Stimulated activated CD4-positive, alpha-beta T cell treated with anti-CD3 and anti-CD28 coated beads, TNF-alpha, amount 100 ng/mL, for 4 hours (primary cell): Measurements from ENCODE around the gene ANKRD33.

Experiments used
- DNase-seq, 3 experiments: peaks; one replicate each; pipeline ENCODE4 v3.0.0-alpha.2; 2020; ENCODE audit warnings: low read depth in 3 of 3

ANKRD33 gene

DNA sequence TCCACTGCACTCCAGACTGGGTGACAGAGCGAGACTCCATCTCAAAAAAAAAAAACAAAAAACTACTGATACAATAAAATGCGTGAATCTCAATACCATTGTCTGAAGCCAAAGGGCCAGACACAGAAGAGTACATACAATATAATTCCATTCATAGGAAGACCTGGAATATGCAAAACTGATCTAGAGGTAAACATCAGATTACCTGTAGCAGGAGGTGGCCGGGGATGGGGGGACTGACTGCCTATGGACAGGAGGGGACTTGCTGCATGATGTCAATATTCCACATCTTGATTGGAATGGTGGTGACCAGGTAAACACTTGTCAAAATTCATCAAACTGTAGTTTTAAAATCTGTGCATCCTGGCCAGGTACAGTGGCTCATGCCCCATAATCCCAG, 26.9 kb upstream of the ANKRD33 start:
- DNase-seq, result no peak

DNA sequence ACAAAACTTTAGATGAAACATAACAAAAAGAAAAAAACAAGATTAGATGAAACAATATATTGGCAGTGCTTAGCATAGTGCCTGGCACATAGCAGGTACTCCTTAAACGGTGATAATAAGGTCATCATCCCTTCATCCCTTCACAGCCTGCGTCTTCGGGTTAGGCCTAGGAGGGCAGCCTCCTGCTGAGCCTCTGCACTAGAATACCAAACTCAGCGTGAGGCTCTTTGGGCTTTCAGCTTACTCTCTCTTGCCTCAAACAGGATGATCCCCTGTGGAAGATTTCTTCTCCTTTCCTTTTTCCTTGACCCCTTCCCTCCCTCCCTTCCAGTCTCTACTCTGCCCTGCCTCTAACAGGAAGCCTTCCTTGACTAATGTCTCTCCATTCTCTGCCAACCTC, 25.0 kb upstream of the ANKRD33 start:
- DNase-seq, result no peak

DNA sequence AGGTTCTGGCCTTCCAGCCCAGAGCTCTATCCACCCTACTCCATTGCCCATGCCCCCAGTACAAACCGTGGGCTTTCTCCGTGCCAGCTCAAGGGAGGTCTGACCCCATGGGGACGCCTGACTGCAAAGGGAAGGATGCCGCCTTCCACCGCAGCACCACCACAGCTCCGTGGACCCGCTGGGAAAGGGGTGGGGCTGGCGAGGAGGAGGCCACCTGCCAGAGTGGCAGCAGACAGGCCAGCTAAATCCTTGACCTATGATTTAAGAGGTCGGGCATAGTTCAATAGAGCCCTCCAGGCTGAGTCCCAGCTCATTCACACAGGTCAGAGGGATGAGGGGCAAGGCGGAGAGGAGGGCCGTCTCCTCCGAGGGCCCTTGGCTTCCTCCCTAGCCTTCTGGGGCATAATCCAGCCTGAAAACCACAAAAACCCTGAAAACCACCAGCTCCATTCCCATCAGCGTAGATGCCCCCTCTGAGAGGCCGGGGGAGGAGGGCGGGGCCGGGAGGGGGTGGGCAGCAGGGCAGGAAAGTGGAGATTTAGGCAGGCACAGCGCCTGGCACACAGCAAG, 24.5 kb upstream of the ANKRD33 start:
- no peak for DNase-seq

DNA sequence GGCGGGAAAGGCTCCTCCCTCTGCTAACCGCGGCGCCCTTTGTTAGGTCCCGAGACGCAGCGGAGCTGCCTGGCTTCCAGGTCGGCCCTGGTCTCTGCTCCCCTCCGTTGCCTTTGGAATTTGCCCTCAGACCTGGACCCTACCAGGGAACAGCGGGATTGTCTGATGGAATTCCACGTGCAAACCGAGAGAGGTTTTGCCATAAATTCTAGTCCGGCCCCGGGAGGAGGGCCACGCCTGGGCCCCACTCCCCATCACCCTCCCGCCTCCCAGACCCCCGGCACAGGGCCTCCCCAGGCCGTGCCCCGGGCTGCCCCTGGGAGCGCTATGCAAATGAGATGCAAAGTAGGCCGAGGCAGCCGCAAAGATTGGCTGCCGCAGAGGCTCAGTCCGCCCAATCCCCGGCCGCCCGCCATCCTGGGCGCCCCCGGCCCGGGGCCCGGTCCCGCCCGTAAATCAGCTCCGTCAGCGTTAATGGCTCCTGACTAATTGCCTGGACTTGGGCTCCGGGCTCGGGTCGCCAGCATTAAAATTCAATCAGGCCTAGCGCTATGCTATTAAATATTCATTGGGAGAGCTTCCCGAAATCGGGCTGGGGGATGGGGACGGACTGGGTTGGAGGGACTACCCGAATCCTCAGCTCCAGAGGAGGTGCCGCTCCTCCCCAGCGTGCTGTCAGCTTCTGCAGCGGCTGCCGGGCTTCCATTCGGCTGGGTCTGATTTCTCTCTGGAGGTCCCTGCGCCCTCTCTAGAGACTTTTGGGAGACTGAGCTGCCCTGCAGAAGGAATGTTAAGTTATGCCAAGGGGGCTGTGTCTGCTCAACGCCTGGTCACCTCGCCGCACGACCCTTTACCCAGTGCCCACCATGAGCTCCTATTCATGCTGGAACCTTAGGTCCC, 23.7 kb upstream of the ANKRD33 start:
- DNase-seq, result no peak

DNA sequence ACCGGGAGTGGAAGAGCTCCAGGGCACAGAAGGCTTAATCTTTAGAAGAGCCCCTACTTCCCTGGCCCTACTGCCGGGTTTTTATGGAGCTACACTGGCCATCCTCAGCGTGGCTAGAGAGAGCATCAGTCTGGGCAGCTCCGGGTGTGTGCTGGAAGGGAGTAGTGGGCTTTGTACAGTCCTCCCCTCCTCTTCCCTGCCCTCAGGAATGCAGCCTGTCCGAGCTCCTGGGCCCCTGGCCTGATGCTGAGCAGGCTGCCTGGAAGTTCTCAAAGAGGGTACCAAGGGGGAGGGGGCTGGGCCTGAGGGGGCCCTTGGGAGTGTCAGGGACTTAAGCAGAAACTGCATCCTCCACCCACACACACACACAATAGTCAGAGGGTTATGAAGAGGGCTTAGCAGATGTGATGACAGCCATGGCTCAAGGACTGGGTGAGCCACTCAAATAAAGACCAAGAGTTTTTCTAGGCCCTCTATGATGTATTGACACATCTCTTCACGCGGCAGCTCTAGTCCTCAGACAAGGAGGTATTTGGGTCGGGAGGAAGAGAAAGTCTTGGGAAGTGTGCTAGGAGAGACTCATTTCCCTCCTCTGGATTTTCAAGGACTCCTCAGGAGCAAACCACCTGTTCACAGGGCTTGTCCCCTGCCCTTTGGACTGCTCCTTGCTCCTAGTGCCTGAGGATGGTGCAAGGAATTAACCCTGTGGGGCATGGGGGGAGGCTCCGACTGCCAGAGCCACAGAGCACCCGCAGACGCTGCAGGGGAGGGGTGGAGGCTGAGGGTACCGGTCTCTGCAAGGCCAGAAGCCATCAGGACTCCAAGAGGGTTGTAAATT, 22.9 kb upstream of the ANKRD33 start:
- no peak for DNase-seq

DNA sequence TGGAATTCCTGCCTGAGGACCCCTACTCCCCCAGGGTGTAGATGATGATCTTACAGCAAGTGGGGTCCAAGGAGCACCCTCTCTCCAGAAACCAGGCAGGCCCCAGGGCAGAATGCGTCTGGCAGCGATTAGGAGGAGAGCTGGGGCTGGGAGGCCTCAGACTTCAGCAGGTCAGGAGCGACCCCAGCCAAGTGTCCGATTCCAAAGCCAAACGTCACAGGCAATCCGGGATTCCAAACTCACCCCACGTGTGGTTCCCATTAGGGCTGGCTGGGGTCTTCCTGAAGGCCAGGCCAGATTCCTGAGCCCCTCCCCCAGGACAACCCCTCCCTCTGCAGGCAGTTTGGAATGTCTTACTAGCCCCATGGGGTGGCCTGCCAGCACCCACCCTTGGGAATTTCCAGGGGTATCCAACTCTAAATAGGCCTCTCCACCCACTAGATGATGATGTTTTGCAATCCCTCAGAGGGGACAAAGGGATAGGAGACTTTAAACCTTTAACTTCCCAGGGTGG, 22.1 kb upstream of the ANKRD33 start:
- DNase-seq, result no peak

DNA sequence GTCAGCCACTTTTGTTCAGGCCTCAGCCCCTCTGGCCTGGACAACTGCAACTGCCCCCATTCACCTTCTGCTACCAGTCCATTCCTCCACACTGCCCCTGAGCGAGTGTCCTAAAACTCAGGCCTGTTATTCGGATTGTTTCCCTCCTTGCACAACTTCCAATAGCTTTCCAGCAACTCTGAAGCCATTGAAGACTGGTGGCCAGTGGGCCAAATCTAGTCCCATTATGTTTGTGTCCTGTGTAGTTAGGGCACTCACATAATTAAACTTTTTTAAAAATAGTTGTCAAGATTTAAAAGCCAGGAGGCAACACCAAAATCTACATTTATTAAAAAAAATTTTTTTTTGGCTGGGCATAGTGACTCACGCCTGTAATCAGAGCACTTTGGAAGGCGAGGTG, 21.6 kb upstream of the ANKRD33 start:
- no peak for DNase-seq

DNA sequence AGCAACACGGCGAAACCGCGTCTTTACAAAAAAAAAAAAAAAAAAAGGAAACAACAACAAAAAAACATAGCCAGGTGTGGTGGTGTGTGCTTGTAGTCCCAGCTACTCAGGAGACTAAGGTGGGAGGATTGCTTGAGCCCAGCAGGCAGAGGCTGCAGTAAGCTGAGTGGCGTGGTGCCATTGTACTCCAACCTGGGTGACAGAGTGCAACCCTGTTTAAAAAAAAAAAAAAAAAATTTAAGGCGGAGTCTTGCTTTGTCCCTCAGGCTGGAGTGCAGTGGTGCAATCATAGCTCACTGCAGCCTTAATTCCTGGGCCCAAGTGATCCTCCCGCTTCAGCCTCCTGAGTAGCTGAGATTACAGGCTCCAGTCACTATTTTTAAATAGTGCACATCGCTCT, 21.1 kb upstream of the ANKRD33 start:
- DNase-seq, result no peak

DNA sequence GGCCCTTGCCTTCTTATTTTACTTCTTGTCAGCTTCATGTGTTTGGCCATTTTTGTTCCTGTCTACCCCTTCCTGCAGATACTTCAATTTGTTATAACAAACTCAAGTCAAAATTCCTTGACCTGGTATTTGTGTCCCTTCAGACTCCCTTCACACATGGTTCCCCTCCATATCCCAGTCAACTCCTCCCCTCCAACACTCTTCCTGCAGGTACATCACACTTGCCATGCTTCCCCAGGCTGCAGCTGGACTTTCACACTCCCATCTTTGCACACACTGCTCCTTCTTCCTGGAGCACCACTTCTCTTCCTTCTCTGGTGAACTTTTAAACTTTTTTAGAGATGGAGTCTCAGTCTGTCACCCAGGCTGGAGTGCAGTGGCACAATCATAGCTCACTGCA, 20.5 kb upstream of the ANKRD33 start:
- no peak for DNase-seq

DNA sequence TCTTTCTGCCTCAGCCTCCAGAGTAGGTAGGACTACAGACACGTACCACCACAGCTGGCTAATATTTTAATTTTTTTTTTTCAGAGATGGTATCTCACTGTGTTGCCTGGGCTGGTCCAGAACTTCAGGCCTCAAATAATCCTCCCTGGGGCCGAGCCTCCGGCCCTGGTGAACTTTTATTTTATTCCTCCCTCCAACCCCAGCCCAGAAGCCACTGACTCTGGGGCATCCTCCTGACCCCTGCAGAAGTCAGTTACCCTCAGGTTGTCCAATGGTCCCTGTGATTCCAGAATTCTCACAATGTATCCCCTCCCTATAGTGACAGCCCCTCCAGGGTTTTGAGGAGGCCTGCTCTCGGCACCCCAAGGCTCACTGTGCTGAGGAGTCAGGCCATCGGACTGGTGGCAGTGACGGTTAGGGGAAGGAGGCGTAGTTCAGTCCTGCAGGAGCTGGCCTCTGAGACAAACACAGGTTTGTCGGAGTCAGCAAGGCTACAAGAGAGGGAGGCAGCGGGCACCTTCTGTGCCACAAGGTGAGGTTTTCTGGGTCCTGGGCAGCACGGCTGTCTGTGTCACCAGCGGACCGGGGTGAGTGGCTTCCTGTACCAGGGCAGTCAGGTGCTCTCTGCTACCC, 20.0 kb upstream of the ANKRD33 start:
- DNase-seq, result no peak

DNA sequence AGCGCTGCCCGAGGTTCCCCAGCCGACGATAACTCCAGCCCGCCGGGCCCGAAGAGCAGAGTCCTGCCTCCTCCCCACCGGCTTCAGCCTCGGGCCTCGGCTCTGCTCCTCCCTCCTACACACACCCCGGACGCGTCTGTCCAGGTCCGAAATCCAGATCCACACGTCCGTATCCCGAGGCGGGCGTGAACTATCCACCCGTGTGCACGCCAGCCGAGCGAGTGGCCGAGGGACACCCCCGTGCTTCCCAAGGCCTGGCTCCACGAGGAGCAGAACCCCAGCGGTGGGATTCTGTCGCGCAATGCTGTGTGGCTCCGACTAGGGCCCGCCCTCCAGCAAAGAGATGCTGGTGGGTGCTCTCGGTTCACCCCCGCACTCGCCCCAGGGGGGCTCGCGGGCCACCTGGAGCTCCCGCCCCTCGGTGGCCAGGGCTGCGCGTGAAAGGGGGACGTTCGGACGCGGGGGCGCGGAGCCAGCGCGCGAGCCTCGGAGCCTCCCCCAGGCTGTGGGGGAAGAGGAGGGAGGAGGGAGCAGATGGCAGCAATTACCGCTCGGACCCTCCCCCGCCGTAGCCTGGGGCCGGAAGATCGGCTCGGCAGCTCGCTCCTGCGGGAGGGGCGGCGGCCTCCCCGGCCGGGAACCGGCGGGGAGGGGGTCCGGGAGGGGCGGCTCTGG, 18.9 kb upstream of the ANKRD33 start:
- DNase-seq, result no peak

DNA sequence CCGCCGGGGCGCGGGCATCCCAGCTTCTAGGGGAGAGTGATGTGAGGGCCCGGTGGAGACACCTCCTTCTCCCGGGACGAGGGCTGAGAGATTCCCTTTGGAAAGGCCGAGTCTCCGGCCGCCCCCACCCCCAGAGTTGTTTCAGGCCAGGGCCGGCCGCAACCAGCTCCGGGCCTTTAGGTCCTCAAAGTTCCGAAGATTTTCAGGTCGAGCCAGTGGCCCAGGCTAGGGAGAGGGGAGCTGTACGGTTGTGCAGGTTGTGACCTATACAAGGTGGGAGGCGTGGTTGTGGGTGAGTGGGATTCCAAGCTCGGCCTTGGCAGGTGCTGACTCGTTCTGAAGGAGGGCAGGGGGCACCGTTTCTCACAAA, 18.4 kb upstream of the ANKRD33 start:
- DNase-seq, result no peak

DNA sequence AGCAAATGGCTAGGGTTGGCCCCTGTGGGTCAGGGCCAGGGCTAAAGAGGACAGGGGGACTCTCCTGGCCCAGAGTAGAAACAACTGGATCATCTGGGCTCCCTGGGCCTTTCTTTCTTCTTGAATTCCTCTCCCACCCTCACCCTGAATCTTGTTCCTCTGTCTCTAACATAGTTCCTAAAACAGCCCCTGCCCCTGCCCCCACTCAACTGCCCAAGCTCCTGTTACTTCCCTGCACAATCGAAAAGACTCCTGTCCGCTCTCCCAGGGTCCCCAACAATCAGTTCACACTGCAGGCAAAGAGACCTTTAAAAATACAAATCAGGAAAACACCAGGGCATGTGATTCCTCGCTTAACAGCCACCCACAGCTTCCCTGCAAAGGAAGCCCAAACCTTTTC, 18.0 kb upstream of the ANKRD33 start:
- no peak for DNase-seq

DNA sequence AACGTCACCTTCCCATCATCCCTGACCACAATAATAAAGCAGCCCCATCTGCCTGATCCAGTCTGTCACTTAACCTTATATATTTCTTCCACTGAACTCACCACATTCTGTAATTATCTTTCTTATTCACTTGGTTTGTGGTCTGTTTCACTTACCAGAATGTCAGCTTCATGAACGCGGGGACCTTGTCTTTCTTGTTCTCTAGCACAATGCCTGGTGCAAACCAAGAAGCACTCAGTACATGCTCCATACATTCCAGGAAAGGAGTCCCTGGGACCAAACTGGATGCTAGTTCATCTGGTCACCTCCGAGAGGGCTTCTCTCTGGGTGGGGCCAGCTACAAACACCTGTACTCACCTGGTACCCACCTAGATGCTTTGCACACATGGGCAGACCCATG, 17.4 kb upstream of the ANKRD33 start:
- no peak for DNase-seq

DNA sequence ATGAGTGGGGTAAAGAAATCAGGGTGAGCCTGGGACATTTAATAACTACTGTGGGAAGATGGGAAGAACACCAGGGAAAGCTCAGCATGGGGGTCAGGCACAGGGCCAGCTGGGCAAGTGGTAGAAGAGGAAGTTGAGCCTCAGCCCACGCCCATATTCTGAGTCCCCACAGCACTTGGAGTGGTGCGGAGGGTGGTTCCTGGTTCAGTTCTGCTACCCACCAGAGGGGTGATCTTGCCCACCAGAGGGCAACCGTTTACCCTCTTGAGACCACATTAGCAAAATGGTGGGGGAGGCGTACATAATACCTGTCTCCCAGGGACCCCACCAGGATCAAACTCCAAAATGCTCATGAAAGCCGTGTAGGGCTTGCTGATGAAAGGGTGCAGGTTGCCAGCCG, 16.8 kb upstream of the ANKRD33 start:
- DNase-seq, result no peak

DNA sequence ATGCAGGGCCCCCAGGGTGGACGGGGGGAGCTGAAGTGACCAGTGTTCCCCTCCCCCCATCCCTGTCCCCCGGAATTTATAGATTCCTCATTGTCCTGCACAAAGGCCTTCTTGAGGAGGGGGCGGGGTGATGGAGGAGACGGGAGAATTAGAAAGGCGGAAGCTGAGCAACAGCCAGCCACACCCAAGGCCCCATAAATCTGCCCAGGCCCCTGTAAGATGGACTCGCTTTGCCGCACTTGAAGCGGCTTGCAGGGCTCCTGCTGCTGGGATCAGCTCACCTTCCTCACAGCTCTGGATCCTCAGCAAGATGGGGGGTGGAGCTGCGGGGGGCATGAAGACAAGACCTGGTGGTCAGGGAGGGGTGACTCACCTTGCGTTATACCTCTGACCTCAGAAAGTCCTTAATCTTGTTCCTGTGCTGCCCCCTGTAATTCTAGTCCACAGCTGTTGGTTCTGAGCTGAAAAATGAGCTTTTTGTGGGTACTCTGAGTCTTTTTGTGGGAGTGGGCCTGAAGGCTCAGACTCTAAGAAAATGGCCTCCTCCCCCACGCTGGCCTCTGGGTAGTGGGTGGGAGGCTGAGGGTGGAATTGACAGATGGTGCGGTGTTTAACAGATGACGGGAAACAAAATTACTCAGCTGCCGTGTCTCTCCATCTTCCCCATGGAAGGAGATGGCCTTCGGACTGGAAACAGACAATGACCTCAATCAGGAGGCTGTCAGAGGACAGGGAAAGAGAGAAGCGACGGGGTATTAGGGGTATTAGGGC, 15.8 kb upstream of the ANKRD33 start:
- DNase-seq, result no peak

DNA sequence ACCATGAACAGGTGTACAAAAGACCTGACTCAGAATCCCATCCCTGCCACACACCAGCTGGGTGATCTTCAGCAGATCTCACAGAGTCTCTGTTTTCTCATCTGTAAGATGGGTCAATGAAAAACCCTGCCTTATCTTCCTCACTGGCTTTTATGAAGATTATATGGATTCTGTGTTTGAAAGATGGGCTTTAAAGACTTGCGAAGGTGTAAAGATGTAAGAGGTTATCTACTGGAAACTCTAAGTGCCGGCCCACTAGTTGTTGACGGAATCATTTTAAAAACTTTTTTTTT, 15.3 kb upstream of the ANKRD33 start:
- no peak for DNase-seq

DNA sequence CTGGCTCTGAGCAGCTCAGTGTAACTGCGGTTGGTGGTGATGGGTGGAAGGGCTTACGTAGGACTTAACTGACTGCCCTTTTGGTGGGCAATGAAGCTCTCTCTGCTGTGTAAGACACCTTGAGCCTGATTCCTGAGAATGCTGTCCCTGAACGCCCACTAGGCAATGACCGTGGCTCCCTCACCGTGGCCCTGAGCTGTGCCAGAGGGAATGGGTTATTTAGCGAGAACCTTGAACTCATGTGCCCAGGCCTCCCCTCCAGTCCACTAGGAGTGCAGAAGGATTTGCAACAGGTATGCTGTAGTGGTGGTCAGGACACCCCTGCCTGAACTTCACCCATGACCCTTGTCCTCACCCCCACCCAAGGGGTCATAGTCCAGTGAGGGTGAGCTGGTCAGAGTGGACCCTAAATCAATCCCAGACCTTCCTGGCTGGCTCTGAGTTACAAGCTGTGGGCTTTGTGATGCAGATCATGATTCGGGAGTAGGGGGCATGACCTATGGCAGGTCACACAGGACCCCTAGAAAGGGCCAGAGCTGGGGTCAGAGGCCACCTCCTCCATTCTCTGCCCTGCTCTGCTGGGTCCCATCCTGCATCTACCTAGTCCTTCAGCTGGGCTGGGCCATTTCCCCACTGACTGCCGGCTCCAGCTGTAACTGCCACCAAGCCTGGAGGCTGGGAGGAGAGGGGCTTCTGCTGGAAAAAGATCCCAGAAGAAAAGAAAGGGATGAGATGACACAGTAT, 14.5 kb upstream of the ANKRD33 start:
- DNase-seq, result no peak

DNA sequence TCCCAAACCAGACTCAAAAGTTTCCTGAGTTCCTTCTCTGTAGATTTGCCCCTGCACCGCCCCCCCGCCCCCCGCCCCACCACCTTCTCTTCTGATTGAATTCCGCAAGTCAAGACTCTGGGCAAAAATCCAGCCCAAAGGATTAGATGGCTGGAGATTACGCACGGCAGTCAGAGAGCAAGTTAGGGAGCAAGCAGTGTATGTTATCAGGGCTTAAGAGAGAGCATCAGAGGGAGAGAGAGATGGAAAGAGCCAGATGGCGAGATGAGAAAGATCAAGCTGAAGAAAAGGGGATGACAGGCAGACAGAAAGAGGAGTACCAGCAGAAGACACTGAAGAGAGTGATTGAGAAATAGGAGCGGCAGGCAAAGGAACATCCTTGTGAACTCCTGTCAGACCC, 13.9 kb upstream of the ANKRD33 start:
- no peak for DNase-seq

DNA sequence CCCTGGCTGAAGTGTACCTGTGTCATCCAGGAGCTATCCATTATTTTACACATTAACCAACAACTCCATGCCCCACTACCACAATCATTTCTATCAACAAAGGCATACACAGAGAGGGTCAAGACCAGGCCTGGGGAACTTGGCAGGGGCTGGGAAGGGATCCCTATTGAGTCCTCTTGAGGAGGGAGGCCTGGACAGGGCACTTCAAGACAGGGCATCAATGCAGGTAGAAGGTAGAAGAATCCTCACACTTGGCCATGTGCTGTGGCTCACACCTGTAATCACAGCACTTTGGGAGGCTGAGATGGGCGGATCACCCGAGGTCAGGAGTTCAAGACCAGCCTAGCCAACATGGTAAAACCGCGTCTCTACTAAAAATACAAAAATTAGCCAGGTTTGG, 13.4 kb upstream of the ANKRD33 start:
- DNase-seq, result no peak
